ENCODE data around the gene KIF23.
A peak's percentile ranks its signal among the peaks of the same experiment; 100 is the strongest.

DNA sequence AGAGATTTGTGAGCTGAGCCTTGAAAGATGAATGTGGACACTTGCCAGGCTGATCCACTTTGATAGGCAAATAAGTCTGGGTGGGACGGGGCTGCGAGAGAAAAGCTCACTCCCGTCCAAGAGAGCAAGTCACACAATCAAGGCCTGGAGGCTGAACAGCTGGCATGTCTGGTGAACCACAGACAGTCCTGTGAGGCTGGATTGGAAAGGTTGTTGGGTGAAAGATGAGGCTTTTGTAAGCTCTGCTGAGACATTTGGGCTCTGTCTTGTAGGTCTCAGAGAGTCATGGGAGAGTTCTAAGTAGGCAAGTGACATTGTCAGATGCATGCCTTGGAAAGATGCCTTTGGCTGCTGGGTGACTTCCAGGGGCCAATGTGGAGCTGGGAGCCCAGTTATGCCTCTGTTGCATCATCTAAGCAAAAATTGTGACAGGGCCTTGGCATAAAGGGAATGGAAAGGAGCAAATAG lies 76.9 kb downstream of the KIF23 start:
- TF ChIP-seq, protein P1, sequence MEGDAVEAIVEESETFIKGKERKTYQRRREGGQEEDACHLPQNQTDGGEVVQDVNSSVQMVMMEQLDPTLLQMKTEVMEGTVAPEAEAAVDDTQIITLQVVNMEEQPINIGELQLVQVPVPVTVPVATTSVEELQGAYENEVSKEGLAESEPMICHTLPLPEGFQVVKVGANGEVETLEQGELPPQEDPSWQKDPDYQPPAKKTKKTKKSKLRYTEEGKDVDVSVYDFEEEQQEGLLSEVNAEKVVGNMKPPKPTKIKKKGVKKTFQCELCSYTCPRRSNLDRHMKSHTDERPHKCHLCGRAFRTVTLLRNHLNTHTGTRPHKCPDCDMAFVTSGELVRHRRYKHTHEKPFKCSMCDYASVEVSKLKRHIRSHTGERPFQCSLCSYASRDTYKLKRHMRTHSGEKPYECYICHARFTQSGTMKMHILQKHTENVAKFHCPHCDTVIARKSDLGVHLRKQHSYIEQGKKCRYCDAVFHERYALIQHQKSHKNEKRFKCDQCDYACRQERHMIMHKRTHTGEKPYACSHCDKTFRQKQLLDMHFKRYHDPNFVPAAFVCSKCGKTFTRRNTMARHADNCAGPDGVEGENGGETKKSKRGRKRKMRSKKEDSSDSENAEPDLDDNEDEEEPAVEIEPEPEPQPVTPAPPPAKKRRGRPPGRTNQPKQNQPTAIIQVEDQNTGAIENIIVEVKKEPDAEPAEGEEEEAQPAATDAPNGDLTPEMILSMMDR (IDR thresholded peaks at IDR 0.05): no peak
- TF ChIP-seq POLR2A (IDR thresholded peaks at IDR 0.05) (no peak), POLR2AphosphoS5 (IDR thresholded peaks at IDR 0.05) (peak in 2 of 3 donors; percentile 33 to 48), EP300 (IDR thresholded peaks at IDR 0.05) (no peak)
